ENCODE results near the gene PRSS58.

PRSS58 gene

DNA sequence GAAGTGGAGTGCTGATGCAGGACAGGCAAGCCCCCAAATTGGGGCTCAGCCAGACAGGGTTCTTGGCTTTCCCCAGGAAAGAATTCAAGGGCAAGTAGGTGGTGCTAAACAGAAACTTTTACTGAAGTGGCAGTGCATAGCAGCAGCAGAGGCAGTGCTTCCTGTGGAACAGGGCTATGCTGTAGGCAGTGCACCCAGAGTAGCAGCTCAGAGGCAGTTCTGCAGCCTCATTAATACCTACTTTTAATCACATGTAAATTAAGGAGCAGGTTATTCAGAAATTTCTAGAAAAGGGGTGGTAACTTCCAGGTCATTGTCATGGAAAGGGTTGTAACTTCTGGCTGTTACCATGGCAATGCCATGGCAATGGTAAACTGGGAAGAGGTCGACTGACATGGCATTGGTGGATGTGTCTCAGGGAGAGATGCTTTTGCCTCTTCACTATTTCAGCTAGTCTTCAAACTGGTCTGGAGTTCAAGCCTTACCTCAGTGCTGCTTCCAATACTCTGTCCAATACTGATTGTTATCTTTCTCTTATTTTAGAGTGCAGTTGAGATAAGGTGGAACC, 29.2 kb downstream of the PRSS58 start:
- Histone ChIP-seq H3K79me2 (ENCODE audit: control insufficient read depth, insufficient read depth, low read length, unreplicated experiment) (no peaks in the 10 kb centered on the region), H3K4me3 (ENCODE audit: low read depth, low read length) (no peak overlapping the region), H3K27ac (ENCODE audit: low read depth, low read length) (no peak overlapping the region), H3K27me3 (ENCODE audit: insufficient read depth, low read length) (peaks cover 32% of the 10 kb centered on the region), H2AFZ (ENCODE audit: low read length, unreplicated experiment) (no peak overlapping the region), H3K4me1 (ENCODE audit: control insufficient read depth, insufficient read depth, low read length, unreplicated experiment) (no peaks in the 10 kb centered on the region), H3K36me3 (ENCODE audit: insufficient read depth, low read length) (no peaks in the 10 kb centered on the region)
